Fibroblast of peridontal ligament (primary cell): ENCODE measurements around the gene ZNF620.
"Not testable (repeated sequence)": the region's sequence is repeated elsewhere in the genome, so short reads cannot be mapped to it uniquely, and the experiment has no call there.

Source experiments
- DNase-seq: peaks from one replicate; pipeline ENCODE4 v3.0.0-alpha.2; 2010; ENCODE audit errors: extremely low read depth

Gene ZNF620

DNA sequence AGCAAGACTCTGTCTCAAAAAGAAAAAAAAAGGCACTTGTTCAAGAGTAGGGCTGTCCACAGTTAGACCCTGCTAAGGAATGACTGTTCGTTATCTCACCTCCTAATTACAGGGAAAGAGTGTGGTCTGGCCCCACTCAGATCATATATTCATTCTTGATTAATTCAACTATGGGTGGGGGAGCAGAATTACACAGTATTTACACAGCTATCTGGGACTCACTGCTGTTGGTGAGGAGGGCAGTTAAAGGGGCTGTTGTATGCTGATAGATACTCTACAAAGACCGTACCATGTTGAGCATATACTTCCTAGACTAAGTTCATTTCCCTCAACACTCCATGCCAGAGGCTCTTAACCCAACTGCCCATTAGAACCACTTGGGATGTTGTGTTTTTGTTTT, 3.8 kb upstream of the ZNF620 start:
- no peak for DNase-seq

- peak; percentile 97 for DNase-seq
These were observed 1.0 kb upstream of the ZNF620 start for GRCh38 chr3:40504636-40505430.

DNA sequence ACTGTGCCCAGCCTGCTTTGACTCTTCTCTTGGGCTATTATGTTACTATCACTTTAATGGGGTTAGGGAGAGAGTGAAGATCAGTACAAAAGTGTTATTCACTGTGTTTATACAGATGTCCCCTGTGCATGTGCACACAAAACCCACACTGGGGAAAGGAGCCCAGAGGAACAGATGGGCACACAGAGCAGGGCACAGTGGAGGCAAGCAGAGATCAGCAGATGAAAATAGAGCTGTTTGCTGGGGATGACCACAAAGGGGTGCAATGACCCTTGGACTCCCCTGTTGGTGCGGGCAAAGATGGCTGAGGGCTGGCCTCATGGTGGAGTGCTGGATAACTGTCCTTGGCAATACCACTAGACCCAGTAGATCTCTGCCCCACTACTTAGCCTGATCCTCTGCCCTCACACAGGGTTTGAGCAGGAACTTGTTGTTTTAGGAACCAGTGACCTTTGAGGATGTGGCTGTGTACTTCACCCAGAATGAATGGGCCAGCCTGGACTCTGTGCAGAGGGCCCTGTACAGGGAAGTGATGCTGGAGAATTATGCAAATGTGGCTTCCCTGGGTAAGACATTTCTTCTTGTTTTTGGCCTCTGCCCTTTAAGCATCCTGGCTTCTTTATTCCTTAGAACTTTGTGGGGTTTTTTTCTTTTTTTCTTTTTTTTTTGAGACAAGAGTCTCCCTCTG, 5.3 kb downstream of the ZNF620 start:
- DNase-seq, result no peak

- peak; percentile 6 for DNase-seq
These were observed 10.4 kb downstream of the ZNF620 start for GRCh38 chr3:40516201-40516600.

DNA sequence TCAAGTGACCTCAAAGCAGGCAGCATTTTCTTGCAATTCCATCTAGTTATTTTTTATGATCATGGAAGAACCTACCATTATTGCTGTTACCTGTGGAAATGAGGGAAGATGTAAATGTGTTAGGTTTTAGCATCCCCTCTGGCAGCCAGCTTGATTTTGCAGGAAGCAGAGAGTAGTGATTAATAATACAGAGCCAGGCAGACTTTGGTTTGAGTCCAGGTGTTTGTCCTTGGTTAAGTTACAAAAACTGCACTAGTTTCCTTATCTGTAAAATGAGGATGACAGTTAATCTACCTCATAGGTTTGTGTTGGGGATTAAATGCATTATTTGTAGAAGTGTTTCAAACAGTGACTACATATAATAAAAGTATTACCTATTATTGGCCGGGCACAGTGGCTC, 12.2 kb downstream of the ZNF620 start:
- no peak for DNase-seq

- DNase-seq, result no peak
These were observed 13.0 kb downstream of the ZNF620 start for GRCh38 chr3:40518848-40519247.

DNA sequence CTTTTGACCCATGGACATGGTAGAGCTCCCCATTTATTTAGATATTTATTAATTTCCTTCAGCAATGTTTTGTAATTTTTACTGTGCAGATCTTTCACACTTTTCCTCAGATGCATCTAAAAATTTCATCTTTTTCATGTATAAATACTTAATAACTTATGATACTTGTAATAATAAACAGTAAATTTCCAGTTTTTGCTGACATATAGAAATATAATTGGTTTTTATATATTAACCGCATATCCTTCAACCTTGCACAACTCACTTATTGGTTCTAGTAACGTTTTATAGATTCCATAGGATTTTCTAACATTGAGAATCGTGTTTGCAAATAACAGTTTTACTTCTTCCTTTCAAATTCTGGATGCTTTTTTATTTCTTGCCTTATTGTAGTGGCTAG, 15.4 kb downstream of the ZNF620 start:
- DNase-seq, result no peak

DNA sequence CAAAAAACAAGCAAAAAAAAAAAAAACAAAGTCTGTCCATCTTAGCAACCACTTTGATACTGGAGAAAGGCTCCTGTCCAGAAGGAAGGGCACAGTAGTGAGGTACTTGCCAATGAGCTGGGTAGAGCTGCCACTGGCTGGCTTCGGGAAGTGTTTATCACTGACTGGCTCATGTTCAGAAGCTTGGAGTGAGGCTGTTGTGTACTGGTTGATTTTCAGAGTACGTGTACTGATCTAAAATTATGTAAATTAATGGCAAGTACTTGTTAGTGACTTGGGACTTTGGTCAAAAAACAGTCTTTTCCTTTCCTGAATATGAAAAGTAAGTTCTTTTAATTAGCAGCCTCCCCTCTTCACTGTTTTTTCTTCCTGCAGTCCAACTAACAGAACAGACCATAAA, 17.9 kb downstream of the ZNF620 start:
- DNase-seq, result no peak

GRCh38 chr3:40524222-40524567, 18.4 kb downstream of the ZNF620 start:
- peak; percentile 25 for DNase-seq

DNA sequence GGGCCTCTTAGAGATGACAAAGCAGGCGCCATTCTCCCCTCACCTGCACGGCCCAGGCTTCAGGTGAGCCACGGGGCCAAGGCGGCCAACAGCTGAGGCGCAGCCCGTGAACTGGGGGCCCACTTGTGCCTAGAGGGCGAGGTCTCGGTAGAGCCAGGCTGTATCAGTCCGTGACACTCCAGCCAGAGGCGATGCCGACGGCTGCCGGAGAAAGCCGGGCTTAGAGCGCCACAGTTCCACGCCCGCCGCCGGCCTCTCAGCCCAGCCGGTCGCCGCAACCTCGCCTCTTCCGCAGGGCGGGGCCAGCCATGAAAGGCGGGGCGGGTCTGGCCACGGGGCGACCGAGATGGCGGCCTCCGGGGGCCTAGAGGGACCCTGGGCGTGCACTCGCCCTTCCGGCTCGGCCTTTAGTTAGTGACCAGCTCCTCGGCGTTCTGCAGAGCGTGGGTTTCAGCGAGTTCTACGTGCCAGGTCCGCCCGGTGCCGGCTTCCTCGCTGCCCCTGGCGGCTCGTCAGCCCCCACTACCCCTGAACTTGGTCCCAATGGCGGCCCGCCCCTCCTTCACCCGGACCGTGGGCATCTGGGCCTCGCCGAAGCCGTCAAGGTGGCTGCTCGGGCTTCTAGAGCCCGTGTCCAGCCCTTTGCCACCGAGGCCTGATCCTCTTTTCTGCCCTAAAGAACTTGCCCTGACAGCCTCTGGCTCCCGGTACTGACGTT, 18.9 kb downstream of the ZNF620 start, which contains the start of gene ZNF621:
ZNF621 (plus strand) TSS at position 393 of the 718 bp plus-strand sequence. CDS start 881 bp downstream, outside the sequence.
- DNase-seq, result peak; percentile 78

GRCh38 chr3:40528426-40528825, 22.6 kb downstream of the ZNF620 start:
- no peak for DNase-seq

GRCh38 chr3:40532252-40532651, 26.4 kb downstream of the ZNF620 start:
- no peak for DNase-seq

DNA sequence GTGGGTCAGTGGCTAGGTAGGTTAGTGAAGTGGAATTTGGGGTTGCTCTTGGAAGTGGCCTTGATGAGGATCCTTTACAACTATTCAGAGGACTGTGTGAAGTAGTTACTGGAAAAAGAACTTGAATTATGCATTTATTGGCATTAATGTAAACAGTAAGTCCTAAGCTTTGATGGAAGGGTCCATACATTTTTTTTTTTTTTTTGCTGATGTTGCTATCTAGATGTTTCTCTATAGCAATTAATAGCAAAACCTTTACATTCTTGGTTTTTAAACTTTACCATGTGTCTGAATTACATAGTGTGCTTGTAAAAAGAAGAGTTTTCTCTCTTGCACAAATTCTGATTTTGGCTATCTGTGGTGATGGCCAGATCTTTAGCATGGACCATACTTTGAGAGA, 28.4 kb downstream of the ZNF620 start:
- no peak for DNase-seq

GRCh38 chr3:40546816-40547215, 41.0 kb downstream of the ZNF620 start:
- peak; percentile 91 for DNase-seq

GRCh38 chr3:40550167-40550566, 44.3 kb downstream of the ZNF620 start:
- DNase-seq, result peak; percentile 34

- no peak for DNase-seq
These were observed 51.8 kb downstream of the ZNF620 start for GRCh38 chr3:40557575-40558161.

GRCh38 chr3:40562482-40562881, 56.6 kb downstream of the ZNF620 start:
- DNase-seq, result not testable (repeated sequence)

DNA sequence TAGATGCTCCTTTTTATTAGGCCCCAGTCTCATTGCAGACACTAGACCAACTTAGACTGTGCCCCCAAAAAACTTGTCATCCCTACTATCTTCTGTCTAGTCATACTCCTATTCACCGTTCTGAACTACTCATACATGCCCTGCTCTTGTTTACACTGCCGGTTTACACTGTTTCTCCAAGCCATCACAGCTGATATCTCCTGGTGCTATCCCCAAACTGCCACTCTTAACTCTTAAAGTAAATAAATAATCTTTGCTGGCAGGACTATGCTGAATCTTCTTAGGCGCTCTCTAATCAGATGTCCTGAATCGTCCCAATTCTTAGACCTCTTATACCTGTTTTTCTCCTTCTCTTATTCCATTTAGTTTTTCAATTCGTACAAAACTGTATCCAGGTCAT, 59.8 kb downstream of the ZNF620 start:
- not testable (repeated sequence) for DNase-seq

GRCh38 chr3:40566694-40567093, 60.9 kb downstream of the ZNF620 start:
- DNase-seq, result no peak
